GM12874 (cell line): ENCODE measurements around the gene SNED1.

Experiments used
- TF ChIP-seq, protein P1 (sequence below): IDR thresholded peaks from 2 replicates; pipeline ENCODE4 v1.5.1; 2011; ENCODE audit warnings: low read depth, mild to moderate bottlenecking, control low read depth, low read length, moderate library complexity; ENCODE audit not compliant: insufficient read depth

The SNED1 gene

GRCh38 chr2:241009191-241009590, 10.8 kb downstream of the SNED1 start:
- TF ChIP-seq, protein P1, sequence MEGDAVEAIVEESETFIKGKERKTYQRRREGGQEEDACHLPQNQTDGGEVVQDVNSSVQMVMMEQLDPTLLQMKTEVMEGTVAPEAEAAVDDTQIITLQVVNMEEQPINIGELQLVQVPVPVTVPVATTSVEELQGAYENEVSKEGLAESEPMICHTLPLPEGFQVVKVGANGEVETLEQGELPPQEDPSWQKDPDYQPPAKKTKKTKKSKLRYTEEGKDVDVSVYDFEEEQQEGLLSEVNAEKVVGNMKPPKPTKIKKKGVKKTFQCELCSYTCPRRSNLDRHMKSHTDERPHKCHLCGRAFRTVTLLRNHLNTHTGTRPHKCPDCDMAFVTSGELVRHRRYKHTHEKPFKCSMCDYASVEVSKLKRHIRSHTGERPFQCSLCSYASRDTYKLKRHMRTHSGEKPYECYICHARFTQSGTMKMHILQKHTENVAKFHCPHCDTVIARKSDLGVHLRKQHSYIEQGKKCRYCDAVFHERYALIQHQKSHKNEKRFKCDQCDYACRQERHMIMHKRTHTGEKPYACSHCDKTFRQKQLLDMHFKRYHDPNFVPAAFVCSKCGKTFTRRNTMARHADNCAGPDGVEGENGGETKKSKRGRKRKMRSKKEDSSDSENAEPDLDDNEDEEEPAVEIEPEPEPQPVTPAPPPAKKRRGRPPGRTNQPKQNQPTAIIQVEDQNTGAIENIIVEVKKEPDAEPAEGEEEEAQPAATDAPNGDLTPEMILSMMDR = no peak

- TF ChIP-seq, protein P1 = no peak
These were observed 11.4 kb downstream of the SNED1 start for GRCh38 chr2:241009601-241010530.

DNA sequence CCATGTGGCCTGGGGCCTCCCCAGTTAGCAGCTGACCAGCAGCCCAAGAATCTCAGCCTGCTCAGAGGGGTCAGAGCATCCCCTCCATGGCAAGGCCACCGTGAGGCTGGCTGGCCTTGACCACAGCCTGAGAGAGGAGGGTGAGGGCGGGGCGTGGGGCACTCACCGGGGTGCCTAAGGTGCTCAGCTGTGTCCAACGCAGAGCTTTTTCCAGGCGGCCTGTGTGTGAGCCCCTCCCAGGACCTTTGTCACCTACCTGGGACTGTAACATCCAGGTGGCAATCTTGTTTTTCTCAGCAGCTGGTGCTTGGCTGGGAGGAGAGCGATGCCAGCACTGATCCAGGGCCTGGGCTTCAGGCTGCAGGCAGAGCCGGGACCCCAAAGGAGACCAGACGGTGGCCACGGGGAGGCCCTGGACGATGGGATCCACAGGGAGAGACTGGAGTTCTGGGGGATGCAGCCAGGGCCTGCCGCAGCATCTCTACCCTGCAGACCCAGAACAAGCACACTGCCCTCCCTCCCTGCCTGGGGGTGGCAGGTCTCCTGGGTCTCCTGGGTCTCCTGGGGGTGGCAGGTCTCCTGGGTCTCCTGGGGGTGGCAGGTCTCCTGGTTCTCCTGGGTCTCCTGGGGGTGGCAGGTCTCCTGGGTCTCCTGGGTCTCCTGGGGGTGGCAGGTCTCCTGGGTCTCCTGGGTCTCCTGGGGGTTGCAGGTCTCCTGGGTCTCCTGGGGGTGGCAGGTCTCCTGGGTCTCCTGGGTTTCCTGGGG, 12.3 kb downstream of the SNED1 start:
- TF ChIP-seq, protein P1 = no peak

DNA sequence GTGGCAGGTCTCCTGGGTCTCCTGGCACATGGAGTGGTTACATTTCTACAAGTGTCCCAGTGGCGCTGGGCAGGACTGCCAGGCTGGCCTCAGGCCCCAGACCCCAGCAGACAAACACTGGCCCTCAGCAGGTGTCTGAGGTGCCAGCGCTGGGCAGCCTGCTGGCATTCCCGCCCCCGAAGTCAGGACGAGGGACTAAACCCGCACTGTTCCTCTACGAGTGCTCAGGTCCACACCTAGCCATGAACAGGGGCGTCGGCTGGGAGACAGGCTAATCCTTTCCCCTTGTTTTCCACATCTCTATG, 12.8 kb downstream of the SNED1 start:
- TF ChIP-seq, protein P1 = no peak

- TF ChIP-seq, protein P1 = no peak
These were observed 13.5 kb downstream of the SNED1 start for GRCh38 chr2:241011751-241012510.

- TF ChIP-seq, protein P1 = no peak
These were observed 15.8 kb downstream of the SNED1 start for GRCh38 chr2:241014224-241014623.

- TF ChIP-seq, protein P1 = no peak
These were observed 16.3 kb downstream of the SNED1 start for GRCh38 chr2:241014764-241015163.
